ENCODE results near the gene CCDC85C.

The CCDC85C gene

DNA sequence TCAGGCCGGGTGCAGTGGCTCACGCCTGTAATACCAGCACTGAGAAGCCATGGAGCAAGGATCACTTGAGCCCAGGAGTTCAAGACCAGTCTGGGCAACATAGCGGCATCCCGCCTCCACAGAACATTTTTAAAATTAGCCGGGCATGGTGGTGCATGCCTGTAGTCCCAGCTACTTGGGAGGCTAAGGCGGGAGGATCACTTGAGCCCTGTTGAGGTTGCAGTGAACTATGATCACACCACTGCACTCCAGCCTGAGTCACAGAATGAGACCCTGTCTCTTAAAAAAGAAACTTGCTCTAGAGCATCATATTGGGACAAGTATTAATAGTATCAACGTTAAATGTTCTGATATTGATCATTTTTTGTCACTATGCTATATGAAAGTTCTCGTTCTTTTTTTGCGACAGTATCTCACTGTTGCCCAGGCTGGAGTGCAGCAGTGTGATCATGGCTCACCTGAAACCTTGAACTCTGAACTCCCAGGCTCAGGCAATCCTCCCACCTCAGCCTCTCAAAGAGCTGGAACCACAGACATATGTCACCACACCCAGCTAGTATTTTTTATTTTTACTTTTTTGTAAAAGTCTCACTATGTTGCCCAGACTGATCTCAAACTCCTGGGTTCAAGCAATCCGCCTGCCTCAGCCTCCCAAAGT is 47.7 kb downstream of the CCDC85C start:
- no peak for DNase-seq (ENCODE audit: low spot score)

DNA sequence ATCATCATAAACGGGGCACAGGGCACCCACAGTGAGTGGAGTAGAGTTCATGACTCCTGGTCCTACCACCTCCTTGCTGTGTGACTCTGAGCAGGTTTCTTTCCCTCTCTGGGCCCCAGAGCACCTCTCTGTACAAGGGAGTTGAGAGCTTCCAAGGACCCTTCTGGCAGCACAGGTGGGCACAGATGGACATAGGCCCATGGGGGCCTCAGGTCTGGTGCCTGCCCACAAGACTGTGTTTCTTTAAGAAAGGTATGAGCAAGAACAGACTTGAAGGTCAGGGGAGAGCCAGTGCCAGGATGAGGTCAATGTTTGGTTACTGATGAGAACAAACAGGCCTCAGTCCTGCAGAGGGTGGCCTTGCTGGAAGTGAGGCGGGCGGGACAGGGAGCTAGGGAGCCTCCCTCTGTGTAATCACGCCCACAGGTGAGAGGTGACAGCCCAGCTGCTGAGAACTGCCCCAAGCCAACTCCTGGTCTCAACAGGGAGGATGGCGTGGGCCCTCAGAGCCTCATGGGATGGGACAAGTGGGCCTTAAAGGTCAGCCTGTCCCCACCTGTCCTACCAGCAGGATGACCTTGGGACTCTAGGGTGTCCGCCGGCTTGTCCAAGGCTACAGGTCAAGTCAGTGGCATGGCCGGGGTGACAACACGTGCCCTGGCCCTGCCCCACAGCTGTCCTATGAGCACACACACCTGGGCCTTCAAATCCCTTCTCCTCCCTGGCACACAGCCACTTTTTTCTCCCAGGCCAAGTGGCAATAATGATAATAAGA is 49.1 kb downstream of the CCDC85C start:
- no peak for DNase-seq (ENCODE audit: low spot score)

DNA sequence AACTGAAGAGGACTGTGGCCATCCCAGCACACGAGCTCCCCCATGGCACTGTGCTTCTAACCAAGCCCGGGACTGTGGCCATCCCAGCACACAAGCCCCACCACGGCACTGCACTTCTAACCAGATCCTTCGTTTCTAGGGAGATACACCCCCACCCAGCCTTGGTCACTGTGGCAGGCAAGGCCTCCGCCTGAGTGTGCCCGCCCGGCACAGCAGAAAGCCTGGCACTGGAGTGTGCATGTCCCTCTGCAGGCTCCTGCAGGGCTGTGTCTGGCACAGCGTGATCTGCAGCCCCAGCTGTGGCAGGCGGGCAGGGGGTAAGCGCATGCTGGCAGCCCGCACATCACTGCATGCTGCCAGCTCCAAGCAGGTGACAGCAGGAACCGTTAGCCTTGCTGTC is 49.8 kb downstream of the CCDC85C start:
- no peak for DNase-seq (ENCODE audit: low spot score)

DNA sequence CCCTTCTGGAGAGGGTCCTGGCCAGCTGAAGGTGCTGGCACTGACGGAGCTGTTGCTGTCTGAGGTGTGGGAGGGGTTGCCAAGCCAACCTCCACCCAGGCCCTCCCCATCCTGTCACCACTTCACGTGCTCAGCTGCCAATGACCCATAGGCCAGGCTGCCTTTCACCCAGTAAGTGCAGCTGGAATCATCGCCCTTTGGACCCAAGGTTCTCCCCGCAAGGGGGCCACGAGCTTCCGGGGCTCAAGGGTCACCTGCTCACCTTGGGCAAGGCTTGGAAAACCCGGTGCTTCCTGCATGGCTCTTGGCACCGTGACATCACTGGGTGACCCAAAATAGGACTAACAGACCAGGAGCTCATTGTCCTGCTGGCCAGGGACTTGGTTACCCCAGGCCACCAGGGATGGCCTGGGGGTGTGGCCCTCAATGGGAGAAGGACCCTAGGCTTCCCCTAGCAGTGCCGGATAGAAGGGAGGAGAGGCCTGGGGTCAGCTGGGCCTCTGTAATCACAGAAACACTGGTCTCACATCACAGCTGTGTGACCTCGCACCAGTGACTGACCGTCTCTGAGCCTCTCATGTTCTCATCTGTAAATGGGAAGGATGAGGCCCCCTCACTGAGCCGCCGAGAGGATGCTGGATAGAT is 51.3 kb downstream of the CCDC85C start:
- DNase-seq (ENCODE audit: low spot score), result no peak

DNA sequence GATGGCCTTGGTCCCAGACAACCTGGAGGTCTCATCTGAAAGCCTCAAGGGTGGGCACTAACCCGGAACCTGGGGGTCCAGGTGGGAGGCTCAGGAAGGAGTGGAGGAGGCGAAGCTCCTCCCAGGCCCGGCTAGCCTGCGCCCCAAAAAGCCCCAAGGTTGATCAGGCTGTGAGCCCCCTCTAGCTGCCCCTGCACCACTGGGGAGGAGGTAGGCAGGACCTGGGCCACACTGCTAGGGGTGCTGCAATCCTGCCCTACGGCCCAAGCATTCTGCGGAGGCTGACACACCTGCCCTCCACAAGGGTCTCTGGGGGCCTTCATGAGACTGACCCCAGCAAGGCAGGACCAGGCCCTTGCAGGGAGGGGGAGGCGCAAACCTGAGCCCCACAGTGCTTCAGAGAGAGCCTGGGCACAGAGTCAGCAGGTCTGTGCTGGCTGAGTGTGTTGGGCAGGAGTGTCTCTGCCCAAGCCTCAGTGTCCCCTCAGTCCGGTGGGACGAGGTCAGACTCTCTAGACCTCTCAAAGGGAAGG is 51.9 kb downstream of the CCDC85C start:
- DNase-seq (ENCODE audit: low spot score), result no peak

DNA sequence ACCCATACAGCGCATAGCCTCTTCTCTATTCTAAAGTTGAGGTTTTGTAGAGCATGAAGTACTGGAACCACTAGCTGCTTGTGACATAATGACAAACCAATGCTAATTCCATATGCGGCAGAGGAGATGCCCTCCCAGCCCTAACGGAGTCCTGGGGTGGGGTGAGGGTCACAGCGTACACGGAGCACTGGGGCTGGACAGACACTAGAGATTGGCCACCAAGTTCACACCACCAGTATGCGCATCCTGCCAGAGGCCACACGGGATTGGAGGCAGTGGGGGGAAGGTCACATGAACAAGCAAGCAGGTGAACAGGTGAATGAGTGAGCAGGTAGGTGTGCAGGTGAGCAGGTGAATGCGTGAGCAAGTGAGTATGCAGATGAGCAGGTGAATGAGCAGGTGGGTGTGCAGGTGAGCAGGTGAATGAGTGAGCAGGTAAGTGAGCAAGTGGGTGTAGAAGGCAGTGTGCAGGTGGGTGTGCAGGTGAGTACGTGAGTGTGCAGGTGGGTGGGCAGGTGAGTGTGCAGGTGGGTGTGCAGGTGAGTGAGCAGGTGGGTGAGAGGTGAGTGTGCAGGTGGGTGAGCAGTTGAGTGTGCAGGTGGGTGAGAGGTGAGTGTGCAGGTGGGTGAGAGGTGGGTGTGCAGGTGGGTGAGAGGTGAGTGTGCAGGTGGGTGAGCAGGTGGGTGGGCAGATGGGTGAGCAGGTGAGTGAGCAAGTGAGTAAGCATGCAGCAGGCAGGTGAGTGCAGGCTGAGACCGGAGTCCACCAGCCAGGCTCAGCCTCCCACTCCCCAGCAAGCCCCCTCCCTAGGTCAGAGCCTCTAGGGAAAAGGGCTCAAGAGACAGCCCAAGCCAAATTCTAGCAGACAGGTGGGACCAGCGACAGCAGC is 52.7 kb downstream of the CCDC85C start:
- no peak for DNase-seq (ENCODE audit: low spot score)

DNA sequence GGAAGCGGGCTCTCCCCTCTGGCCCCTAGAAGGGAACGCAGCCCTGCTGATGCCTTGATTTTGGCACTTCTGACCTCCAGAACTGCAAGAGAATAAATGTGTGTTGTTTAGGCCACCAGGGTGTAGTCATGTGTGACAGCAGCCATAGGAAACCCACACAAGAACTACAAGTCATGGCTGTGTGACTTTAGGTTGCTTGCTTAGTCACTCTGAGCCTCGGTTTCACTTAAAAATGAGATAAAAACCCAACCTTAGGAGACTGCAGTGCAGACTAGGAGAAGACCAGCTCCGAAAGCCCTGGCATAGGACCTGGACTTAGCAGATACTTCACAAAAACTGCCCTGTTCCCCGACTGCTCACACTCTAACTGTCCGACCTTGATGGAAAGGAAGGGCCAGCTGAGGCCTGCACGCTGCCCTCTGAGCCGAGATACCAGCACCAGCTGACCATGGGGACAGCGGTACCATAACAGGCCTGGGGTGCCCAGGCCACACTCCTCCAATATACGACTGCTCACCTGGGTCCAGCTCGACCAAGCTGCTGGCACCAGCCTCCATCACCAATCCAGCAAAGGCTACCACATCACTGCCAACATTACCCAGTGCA is 53.5 kb downstream of the CCDC85C start:
- DNase-seq (ENCODE audit: low spot score), result no peak

DNA sequence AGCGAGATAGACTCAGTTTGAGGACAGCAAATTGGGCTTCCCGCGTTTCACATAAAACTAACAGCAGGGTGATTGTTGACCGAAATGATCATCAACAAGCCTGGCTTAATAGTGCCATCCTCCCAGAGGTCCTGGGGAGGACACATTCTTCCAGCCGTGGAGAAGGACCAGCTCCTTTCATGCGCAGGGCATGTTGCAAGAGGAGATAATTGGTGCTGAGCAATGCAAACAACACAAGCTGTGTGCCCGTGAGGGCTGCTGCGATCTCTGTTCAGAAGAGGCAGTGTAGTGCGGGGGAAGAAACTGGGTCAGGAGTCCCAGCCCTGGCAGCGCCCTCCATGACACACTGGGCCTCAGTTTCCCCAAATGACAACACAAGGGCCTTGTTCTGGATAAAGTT is 54.3 kb downstream of the CCDC85C start:
- no peak for DNase-seq (ENCODE audit: low spot score)

DNA sequence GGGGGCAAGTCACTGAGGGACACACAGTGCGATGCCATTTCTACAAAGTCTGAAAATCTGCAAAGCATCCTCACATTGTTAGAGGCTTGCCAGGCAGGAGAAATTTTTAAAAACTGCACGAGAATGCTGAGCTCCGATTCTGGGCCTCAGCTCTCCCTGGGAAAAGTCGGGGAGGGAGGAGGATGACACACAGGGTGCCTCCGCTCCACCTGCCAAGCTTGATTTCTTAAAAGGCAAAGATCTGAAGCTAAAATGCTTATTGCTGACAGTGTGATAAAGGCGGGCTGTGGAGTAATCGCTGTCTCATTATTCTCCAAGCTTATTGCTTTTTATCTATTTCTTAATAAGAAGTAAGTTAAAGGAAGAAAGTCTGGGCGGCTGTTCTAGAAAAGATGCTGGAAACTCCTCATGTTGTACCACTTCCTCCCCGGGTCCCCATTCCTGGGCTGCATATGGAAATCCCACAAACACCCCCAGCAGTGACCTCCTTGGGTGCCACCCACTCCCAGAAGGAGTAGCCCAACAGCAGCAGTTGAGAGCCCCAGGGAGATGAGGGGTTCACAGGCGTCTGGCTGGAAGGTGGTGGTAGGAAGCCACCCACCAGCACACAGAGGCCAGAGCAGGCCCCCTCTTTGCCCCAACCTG is 55.0 kb downstream of the CCDC85C start:
- DNase-seq (ENCODE audit: low spot score), result no peak

DNA sequence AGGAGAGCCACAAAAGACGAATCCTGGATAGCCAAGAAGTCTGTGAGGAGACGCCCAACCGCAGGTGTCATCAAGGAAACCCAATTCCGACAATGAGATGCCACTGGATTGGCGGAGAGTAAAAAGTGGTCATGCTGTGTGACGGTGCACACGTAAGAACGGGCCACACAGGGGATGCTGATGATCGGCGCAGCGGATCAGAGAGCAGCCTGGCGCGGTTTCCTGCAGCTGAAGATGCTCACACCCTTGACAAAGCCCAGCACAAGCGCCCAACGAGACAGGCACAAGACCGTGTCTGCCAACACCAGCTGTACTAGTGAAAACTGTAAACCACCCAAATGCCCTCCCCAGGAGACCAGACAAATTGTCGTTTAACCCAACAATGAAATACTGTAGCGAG is 55.8 kb downstream of the CCDC85C start:
- DNase-seq (ENCODE audit: low spot score), result no peak

DNA sequence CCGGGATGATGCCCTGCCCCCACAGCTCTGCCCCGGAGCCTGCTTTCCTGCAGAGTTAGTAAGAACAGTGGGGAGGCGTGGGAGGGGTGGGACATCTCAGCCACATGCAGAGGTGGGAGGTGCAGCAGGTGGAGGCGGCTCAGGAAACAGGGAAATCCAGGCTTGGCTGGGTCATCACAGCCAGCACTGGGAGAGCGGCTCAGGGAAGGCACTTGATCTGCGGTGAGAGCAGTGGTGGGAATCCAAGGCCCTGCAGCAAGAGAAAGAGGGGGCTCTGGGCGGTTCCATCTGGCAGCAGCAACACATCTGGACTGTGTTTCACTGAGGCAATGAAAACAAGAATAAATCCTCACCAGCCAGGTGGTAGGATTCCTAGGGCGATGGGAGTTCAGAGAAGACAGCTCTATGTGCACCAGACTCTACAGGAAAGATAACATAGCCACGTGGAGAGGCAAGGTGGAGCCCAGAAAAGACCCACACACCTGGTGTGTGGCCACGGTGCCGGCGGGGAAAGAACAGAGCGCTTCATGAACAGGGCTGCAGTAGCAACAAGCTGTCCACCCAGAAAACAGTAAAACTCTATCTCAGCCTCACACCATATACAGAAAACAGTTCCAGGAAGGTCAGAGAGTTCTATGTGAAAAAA is 57.6 kb downstream of the CCDC85C start:
- no peak for DNase-seq (ENCODE audit: low spot score)

DNA sequence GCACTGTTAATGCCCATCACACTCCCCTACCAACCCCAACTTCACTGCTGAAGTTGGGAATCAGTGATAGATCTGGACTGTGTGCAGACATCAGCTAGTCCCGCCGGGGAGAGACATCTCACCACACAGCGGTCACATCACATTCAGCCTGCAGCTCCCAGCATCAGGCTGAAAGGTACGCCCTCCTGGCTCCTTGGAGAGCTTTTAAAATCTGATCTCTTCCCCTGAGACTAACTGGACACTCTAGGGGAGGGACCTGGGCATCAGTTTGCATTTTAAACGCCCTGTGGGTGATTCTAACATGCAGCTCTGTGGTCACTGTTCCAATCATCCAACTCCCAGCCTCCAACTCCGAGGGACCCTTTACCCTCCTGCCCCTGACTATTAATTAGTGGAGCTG is 58.4 kb downstream of the CCDC85C start:
- no peak for DNase-seq (ENCODE audit: low spot score)

DNA sequence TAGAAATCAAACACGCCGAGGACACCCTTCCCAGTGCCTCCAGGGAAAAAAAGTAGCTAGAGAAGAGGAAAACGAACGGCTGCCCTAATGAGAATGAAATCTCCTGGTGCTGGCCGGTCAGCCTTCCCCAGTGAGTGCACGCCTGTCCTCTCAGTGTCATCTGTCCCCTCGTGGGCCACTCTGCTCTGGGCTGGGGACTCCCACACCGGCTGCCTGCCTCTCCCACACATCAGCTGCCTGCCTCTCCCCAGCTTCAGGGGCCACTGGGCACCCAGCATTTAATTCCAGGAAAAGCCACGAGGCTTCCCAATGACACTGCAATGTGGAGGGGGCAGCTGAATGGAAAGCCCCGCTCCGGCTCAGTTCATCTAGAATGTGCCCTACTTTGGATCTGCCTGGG is 59.0 kb downstream of the CCDC85C start:
- DNase-seq (ENCODE audit: low spot score), result no peak

DNA sequence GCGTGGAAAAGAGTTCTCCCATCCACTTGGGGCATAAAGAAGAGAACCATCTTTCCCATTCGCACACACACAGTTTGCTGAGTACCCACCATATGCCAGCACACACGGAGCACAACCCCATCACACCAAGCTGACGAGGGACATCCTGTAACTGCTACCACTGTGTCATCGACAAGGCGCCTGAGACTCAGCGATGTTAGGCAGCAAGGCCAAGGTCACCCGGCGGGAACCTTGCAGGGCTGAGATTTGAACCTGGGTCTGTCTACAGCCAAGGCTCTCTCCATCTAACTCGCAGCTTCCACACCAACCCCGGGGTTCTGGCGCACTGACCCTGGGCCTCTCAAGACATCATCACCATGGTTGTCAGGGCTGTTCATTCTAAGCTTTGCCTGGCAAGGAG is 60.0 kb downstream of the CCDC85C start:
- no peak for DNase-seq (ENCODE audit: low spot score)

DNA sequence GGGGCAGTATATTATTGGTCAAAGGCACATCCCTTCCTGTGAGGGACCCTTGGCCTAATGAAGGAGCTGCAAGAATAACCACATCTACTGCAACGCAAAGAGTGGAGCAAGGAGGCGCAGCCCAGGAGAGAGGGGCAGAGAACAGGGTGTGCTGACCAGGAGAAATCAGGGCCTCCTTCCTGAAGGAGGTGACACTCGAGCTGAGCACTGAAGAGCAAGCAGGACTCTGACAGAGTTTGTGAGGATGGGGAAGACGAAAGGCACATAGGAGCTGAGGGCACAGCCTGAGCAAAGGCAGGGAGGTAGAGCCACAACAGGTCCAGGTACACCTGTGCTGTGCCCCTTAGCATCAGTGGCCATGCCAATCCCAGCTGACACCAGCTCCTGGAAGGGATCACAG is 60.6 kb downstream of the CCDC85C start:
- DNase-seq (ENCODE audit: low spot score), result no peak

DNA sequence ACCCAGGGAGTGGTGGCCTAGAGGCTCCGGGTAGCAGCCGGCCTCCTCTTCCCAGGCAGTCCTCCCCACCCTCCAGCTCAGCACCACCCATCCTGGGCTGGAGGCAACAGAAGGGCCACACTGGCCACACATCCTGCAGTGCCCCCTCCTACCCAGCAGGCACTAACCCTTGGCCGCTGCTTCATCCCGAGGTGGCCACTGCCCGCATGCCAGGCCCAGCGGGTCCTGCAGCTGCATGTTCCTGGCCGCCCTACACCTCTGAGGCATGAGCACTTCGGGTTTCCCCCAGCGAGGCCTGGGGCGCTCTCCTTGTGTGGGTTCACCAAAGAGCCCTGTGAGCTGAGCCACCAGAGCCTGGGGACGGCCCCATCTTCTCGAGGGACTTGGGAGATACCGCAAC is 61.4 kb downstream of the CCDC85C start:
- no peak for DNase-seq (ENCODE audit: low spot score)

DNA sequence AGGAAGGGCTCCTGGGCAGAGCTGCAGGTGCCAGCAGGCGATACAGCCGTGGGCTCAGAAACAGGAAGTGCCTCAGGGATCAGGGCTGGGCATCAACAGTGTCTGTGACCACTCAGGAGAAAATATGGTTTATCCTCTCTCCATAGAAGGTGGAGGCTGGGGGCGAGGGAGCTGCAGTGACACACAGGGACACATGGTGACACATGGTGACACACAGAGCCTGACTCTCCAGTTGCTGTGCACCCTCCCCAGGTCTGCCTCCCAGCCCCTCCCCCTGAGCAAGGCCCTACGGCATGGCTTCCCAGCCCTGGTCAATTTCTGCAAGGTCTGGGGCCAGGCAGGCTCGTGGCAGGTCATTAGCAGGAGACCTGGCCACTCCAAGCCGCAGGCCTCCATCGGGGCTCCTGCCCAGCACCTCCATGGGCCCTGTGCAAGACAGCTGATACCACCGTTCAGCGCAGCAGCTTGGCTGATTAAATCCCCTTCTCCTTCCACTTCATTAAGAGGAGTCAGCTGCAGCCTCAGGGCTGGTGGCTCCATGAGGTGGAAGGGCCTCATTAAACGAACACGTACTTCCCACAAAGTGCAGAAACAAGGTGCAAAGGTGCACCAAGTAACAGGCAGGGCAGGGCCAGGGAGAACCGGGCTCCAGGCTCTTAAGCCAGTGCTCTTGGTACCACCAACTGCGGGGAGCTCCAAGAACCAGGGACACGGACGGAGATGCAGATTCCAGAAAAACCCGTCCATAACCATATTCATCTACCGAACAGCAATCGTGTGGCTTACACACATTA is 62.1 kb downstream of the CCDC85C start:
- DNase-seq (ENCODE audit: low spot score), result peak; percentile 39

DNA sequence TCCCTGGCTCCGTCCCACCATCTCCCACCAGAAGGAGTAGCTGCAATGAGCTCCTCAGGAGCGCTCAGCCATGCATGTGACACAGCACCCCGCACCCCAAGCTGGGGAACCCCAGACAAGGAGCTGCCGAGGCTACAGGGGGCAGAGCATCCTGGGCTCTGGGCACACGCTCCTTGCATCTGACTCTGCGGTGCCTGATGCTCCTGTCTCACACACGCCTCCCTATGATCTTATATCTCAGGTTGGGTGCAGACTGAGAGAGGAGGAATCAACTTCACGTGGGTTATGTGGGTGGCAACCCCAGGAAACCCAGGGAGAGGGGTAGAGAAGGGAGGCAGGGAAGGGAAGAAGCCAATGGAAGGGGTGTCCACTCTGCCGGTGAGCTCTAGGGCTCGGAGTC is 62.8 kb downstream of the CCDC85C start:
- no peak for DNase-seq (ENCODE audit: low spot score)

DNA sequence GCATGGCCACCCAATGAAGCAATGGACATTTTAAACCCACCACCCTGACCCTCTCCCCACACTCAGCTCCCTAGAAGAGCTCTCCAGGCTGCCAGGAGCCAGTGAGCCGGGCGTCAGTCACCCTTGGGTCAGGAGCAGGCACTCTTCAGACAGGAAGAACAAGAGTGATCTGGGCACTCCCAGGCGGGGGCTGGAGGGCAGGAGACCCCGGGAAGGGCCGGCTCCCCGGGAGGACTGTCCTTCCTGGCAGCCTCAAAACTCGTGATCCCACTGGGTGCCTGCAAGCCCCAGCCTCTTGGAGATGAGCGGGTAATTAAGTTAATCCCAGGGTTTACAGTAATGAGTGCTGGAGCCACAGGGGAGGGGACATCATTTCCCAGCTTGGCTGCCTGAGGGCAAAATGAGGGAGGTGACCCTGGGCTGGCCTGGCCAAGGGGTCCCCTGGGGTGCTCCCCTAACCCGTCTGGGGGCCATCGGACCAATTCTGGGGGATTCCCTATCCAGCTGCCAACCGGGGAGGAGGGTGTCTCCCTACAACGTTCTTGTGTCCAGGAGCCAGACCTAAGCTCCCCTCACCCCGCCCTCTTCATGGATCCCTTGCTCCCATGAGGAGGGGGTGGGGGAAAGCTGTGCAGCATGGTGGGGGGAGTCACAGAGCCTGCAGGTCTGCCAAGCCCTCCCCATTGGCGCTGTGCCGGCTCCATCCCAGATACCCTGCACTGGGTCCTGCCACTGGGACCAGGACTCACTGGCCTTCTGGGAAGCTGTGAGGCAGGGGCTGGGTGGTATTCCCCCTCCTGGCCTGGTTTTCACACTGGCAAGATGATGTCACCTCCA is 63.6 kb downstream of the CCDC85C start:
- DNase-seq (ENCODE audit: low spot score), result no peak

All from RKO (cell line).